ENCODE data around the gene HACD4.

The HACD4 gene

DNA sequence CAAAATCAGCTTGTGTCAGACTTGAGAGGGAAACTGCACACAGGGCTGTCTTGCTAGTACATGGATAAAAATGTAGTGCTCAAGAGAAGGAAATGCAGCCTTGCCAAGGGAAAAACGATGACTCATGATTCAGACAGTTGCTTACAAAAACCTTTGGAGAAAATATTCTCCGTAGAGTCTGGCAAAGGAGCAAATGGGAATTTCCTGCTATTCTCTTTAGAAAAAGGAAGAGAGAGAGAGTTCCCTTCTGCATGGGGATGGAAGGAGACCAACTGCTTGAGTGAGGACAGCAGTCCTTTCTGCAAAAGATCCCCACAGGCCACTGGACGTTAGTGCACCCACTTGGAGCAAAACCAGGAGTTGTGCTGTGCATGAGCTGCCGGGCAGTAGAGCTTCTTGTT lies 38.7 kb upstream of the HACD4 start:
- Histone ChIP-seq H3K4me2 (ENCODE audit: low read length) (no peak overlapping the region), H2AFZ (ENCODE audit: low read length) (no peak overlapping the region)

DNA sequence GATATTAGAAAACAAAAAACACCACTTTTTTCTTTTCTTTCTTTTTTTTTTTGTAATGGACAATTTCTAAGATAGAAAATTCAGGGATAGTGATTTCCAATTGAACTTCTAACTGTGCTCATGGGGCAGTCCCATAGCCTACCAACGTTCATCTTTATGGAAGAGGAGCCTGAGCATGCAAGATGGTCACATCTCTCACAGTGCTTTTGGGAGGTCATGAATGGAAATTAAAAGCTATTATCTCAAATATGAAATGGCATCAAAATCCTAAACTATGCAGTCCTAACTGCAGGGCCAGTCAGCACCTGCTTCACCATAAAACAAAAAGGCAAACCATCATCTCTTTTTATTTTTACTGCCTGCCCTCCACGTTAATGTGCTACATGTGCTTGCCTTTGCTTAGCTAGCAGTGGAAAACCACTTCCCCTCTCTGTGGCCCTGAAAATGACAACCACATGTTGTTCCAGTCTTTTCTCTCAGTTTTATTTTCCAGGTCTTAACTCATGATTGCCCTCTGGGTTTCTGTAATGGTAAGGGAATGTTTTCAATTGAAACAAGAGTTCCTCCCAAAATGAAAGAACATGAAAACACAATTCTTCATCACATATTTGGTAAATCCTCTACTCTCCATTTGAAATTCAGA lies 29.6 kb upstream of the HACD4 start:
- TF ChIP-seq EZH2 (IDR thresholded peaks at IDR 0.05; ENCODE audit: borderline replicate concordance, low read length) = no peak
- TF ChIP-seq, protein P1, sequence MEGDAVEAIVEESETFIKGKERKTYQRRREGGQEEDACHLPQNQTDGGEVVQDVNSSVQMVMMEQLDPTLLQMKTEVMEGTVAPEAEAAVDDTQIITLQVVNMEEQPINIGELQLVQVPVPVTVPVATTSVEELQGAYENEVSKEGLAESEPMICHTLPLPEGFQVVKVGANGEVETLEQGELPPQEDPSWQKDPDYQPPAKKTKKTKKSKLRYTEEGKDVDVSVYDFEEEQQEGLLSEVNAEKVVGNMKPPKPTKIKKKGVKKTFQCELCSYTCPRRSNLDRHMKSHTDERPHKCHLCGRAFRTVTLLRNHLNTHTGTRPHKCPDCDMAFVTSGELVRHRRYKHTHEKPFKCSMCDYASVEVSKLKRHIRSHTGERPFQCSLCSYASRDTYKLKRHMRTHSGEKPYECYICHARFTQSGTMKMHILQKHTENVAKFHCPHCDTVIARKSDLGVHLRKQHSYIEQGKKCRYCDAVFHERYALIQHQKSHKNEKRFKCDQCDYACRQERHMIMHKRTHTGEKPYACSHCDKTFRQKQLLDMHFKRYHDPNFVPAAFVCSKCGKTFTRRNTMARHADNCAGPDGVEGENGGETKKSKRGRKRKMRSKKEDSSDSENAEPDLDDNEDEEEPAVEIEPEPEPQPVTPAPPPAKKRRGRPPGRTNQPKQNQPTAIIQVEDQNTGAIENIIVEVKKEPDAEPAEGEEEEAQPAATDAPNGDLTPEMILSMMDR (IDR thresholded peaks at IDR 0.05; ENCODE audit: low read length) = no peak
- H3K4me3 ChIP-seq (ENCODE audit: low read depth, low read length, poor library complexity, severe bottlenecking) = no peak overlapping the region
- peaks cover 20% of the 10 kb centered on the region for H3K4me1 ChIP-seq (ENCODE audit: insufficient read depth, low read length, severe bottlenecking)
- H3K9ac ChIP-seq (ENCODE audit: low read length) = no peak overlapping the region
- no peak overlapping the region; the same call in 1 of the 2 replicates for H3K4me2 ChIP-seq (ENCODE audit: low read length)
- no peaks in the 10 kb centered on the region for H3K27me3 ChIP-seq (ENCODE audit: insufficient read depth, low read length)
- H2AFZ ChIP-seq (ENCODE audit: low read length) = peak overlapping the region; percentile 45; the same call in 1 of the 2 replicates
- H3K9me3 ChIP-seq (ENCODE audit: low read length) = peaks cover 6% of the 10 kb centered on the region; the same call in 1 of the 2 replicates
- H3K36me3 ChIP-seq (ENCODE audit: insufficient read depth, low read length) = no peaks in the 10 kb centered on the region
- H3K27ac ChIP-seq (ENCODE audit: low read depth, low read length, poor library complexity, severe bottlenecking) = peak overlapping the region; percentile 36
- no peaks in the 10 kb centered on the region for H3K79me2 ChIP-seq (ENCODE audit: insufficient read depth, low read length)
- H4K20me1 ChIP-seq (ENCODE audit: insufficient read depth, low read length) = no peaks in the 10 kb centered on the region
- no peaks in the 10 kb centered on the region for H3F3A ChIP-seq (ENCODE audit: insufficient read depth, low read length)
- H3K9me2 ChIP-seq (ENCODE audit: low read depth, low read length) = no peaks in the 10 kb centered on the region

More for the DNA sequence above, 38.7 kb upstream of the HACD4 start:
- no peak for TF ChIP-seq EZH2 (IDR thresholded peaks at IDR 0.05; ENCODE audit: borderline replicate concordance, low read length)
- TF ChIP-seq, protein P1 (IDR thresholded peaks at IDR 0.05; ENCODE audit: low read length) = no peak
- Histone ChIP-seq H3K79me2 (ENCODE audit: insufficient read depth, low read length) (no peaks in the 10 kb centered on the region), H3F3A (ENCODE audit: insufficient read depth, low read length) (no peaks in the 10 kb centered on the region), H4K20me1 (ENCODE audit: insufficient read depth, low read length) (no peaks in the 10 kb centered on the region), H3K4me3 (ENCODE audit: low read depth, low read length, poor library complexity, severe bottlenecking) (no peak overlapping the region), H3K27me3 (ENCODE audit: insufficient read depth, low read length) (no peaks in the 10 kb centered on the region), H3K27ac (ENCODE audit: low read depth, low read length, poor library complexity, severe bottlenecking) (no peak overlapping the region), H3K9me3 (ENCODE audit: low read length) (no peaks in the 10 kb centered on the region), H3K36me3 (ENCODE audit: insufficient read depth, low read length) (no peaks in the 10 kb centered on the region), H3K4me1 (ENCODE audit: insufficient read depth, low read length, severe bottlenecking) (no peaks in the 10 kb centered on the region), H3K9ac (ENCODE audit: low read length) (no peak overlapping the region), H3K9me2 (ENCODE audit: low read depth, low read length) (no peaks in the 10 kb centered on the region; the same call in 1 of the 2 replicates)

DNA sequence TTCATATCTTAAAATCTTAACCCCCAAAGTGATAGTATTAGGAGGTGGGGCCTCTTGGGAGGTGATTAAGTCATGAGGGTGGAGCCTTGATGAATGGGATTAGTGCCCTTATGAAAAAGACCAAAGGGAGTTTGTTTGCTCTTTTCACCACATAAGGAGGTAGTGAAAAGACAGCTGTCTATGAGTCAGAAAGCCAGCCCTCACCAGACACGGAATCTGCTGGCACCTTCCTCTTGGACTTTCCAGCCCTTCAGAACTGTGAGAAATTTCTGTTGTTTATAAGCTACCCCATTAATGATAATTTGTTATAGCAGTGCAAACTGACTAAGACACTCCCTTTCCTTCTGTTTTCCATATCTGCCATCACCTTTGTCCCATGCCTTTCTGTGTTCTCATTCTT lies 25.5 kb upstream of the HACD4 start:
- no peaks in the 10 kb centered on the region for H3K36me3 ChIP-seq (ENCODE audit: insufficient read depth, low read length)
- 0 out of 2 replicates have a peak overlapping the region, but pooled peaks have one; percentile 24 for H2AFZ ChIP-seq (ENCODE audit: low read length)
- no peak overlapping the region for H3K27ac ChIP-seq (ENCODE audit: low read depth, low read length, poor library complexity, severe bottlenecking)
- H3K4me3 ChIP-seq (ENCODE audit: low read depth, low read length, poor library complexity, severe bottlenecking) = no peak overlapping the region
- no peaks in the 10 kb centered on the region for H3K9me2 ChIP-seq (ENCODE audit: low read depth, low read length)
- H4K20me1 ChIP-seq (ENCODE audit: insufficient read depth, low read length) = no peaks in the 10 kb centered on the region
- H3K27me3 ChIP-seq (ENCODE audit: insufficient read depth, low read length) = no peaks in the 10 kb centered on the region
- no peak for TF ChIP-seq EZH2 (IDR thresholded peaks at IDR 0.05; ENCODE audit: borderline replicate concordance, low read length)
- TF ChIP-seq, protein P1 (IDR thresholded peaks at IDR 0.05; ENCODE audit: low read length) = no peak
- H3K9me3 ChIP-seq (ENCODE audit: low read length) = peaks cover 6% of the 10 kb centered on the region; the same call in 1 of the 2 replicates
- H3K4me2 ChIP-seq (ENCODE audit: low read length) = no peak overlapping the region
- H3K4me1 ChIP-seq (ENCODE audit: insufficient read depth, low read length, severe bottlenecking) = peaks cover 24% of the 10 kb centered on the region
- H3F3A ChIP-seq (ENCODE audit: insufficient read depth, low read length) = no peaks in the 10 kb centered on the region
- no peak overlapping the region for H3K9ac ChIP-seq (ENCODE audit: low read length)
- H3K79me2 ChIP-seq (ENCODE audit: insufficient read depth, low read length) = no peaks in the 10 kb centered on the region
